Activated effector memory CD4-positive, alpha-beta T cell treated with Interleukin-2 at 50 U/mL for 16 hours (primary cell): ENCODE data around the gene PPARD.
A peak's percentile ranks its signal among the peaks of the same experiment; 100 is the strongest.
"Not testable (repeated sequence)": the region's sequence is repeated elsewhere in the genome, so short reads cannot be mapped to it uniquely, and the experiment has no call there.

ENCODE experiments used
- DNase-seq: peaks from one replicate; pipeline ENCODE4 v3.0.0-alpha.2; 2020

Gene PPARD

GRCh38 chr6:35312807-35313206 lies 29.6 kb upstream of the PPARD start:
- no peak for DNase-seq

GRCh38 chr6:35317483-35318195 lies 24.7 kb upstream of the PPARD start:
- no peak for DNase-seq

GRCh38 chr6:35318196-35319171 lies 23.9 kb upstream of the PPARD start:
- no peak for DNase-seq

- DNase-seq = no peak
Observed at GRCh38 chr6:35319346-35320030, 22.9 kb upstream of the PPARD start.

GRCh38 chr6:35320031-35320410 lies 22.3 kb upstream of the PPARD start:
- no peak for DNase-seq

GRCh38 chr6:35321091-35321490 lies 21.3 kb upstream of the PPARD start:
- no peak for DNase-seq

- DNase-seq = peak; percentile 70
Observed at GRCh38 chr6:35327349-35328027, 14.9 kb upstream of the PPARD start.

GRCh38 chr6:35328108-35328723 lies 14.1 kb upstream of the PPARD start:
- DNase-seq = no peak

- DNase-seq = not testable (repeated sequence)
Observed at GRCh38 chr6:35328965-35329364, 13.4 kb upstream of the PPARD start.

GRCh38 chr6:35330541-35331119 lies 11.7 kb upstream of the PPARD start:
- no peak for DNase-seq

- DNase-seq = peak; percentile 77
Observed at GRCh38 chr6:35332074-35332887, 10.1 kb upstream of the PPARD start.

- no peak for DNase-seq
Observed at GRCh38 chr6:35341557-35341956, 801 bp upstream of the PPARD start.

- no peak for DNase-seq
Observed at GRCh38 chr6:35343092-35343834, 905 bp downstream of the PPARD start.

GRCh38 chr6:35343835-35344550 lies 1.6 kb downstream of the PPARD start:
- DNase-seq = no peak

GRCh38 chr6:35351422-35351821 lies 9.1 kb downstream of the PPARD start:
- no peak for DNase-seq

- no peak for DNase-seq
Observed at GRCh38 chr6:35352735-35353134, 10.4 kb downstream of the PPARD start.

GRCh38 chr6:35354361-35355135 lies 12.2 kb downstream of the PPARD start:
- no peak for DNase-seq

GRCh38 chr6:35356391-35356790 lies 14.0 kb downstream of the PPARD start:
- DNase-seq = no peak

- no peak for DNase-seq
Observed at GRCh38 chr6:35357677-35358076, 15.3 kb downstream of the PPARD start.
